ENCODE results near the gene DZIP3. TPM values are rescaled to one million over a fixed set of nuclear protein-coding genes. Genes with fewer than 3 reads are reported as not detected.

DZIP3 gene
- total RNA-seq, 1 experiment from 2014 or later = 25.3 TPM

DNA sequence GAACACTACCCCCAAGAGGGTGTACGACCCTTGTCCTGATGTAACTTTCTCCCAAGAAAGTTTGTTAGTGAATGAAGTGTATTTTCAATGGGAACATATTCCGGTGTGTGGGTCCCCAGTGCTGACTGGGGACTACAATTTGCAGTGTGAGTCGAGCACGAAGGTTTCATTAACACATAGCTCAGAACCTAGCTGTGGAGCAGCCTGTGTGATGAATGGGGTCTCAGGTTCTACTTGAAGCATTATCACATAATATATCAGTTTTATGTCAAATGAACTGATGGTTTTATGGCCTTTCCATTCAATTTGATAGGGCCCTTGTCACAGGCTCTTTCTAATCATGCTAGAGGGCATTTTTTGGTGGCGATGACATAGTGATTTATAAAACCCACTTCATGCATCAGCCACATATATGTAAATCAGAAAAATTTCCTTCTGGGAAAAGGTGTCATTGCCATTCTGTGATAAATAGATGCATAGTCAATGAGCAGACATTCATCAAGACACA lies 123.5 kb downstream of the DZIP3 start (continued):
- TF ChIP-seq, protein P1, sequence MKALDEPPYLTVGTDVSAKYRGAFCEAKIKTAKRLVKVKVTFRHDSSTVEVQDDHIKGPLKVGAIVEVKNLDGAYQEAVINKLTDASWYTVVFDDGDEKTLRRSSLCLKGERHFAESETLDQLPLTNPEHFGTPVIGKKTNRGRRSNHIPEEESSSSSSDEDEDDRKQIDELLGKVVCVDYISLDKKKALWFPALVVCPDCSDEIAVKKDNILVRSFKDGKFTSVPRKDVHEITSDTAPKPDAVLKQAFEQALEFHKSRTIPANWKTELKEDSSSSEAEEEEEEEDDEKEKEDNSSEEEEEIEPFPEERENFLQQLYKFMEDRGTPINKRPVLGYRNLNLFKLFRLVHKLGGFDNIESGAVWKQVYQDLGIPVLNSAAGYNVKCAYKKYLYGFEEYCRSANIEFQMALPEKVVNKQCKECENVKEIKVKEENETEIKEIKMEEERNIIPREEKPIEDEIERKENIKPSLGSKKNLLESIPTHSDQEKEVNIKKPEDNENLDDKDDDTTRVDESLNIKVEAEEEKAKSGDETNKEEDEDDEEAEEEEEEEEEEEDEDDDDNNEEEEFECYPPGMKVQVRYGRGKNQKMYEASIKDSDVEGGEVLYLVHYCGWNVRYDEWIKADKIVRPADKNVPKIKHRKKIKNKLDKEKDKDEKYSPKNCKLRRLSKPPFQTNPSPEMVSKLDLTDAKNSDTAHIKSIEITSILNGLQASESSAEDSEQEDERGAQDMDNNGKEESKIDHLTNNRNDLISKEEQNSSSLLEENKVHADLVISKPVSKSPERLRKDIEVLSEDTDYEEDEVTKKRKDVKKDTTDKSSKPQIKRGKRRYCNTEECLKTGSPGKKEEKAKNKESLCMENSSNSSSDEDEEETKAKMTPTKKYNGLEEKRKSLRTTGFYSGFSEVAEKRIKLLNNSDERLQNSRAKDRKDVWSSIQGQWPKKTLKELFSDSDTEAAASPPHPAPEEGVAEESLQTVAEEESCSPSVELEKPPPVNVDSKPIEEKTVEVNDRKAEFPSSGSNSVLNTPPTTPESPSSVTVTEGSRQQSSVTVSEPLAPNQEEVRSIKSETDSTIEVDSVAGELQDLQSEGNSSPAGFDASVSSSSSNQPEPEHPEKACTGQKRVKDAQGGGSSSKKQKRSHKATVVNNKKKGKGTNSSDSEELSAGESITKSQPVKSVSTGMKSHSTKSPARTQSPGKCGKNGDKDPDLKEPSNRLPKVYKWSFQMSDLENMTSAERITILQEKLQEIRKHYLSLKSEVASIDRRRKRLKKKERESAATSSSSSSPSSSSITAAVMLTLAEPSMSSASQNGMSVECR (CRISPR knock-in tag; IDR thresholded peaks at IDR 0.05; ENCODE audit: borderline replicate concordance) = no peak
- TF ChIP-seq GRHL2 (CRISPR knock-in tag; IDR thresholded peaks at IDR 0.05; ENCODE audit: insufficient replicate concordance, severe bottlenecking) = no peak
- TF ChIP-seq ZNF396 (CRISPR knock-in tag; IDR thresholded peaks at IDR 0.05; ENCODE audit: borderline replicate concordance) = no peak

DNA sequence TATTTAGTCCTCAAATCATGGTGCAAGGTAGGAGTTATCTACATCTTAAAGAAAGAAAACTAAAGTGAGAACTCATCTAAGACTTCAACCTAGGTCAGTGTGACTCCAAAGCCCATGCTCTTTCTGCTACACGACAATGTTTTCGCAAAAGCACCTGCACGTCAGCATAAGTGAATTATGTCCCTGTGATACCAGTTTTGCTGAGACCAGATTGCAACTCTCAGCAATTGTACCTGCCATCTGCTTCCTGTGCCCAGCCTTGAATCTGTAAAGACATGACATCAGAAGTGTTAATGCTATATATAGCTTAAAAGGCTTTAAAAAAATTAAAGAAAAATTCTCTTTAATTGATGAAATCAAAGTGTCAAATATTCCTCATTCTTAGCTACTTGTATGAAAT lies 124.3 kb downstream of the DZIP3 start:
- no peak for DNase-seq (ENCODE audit: low spot score)
- no peak for TF ChIP-seq OVOL2 (CRISPR knock-in tag; IDR thresholded peaks at IDR 0.05; ENCODE audit: borderline replicate concordance)
- TF ChIP-seq ESRRA (CRISPR knock-in tag; IDR thresholded peaks at IDR 0.05; ENCODE audit: borderline replicate concordance) = no peak
- no peak for TF ChIP-seq ZNF317 (CRISPR knock-in tag; IDR thresholded peaks at IDR 0.05; ENCODE audit: borderline replicate concordance, low read depth)
- TF ChIP-seq FOXP1 (CRISPR knock-in tag; IDR thresholded peaks at IDR 0.05; ENCODE audit: borderline replicate concordance) = no peak
- TF ChIP-seq TCF7 (CRISPR knock-in tag; IDR thresholded peaks at IDR 0.05; ENCODE audit: low read depth) = no peak
- TF ChIP-seq ATF1 (CRISPR knock-in tag; IDR thresholded peaks at IDR 0.05) = no peak
- TF ChIP-seq, protein P2, sequence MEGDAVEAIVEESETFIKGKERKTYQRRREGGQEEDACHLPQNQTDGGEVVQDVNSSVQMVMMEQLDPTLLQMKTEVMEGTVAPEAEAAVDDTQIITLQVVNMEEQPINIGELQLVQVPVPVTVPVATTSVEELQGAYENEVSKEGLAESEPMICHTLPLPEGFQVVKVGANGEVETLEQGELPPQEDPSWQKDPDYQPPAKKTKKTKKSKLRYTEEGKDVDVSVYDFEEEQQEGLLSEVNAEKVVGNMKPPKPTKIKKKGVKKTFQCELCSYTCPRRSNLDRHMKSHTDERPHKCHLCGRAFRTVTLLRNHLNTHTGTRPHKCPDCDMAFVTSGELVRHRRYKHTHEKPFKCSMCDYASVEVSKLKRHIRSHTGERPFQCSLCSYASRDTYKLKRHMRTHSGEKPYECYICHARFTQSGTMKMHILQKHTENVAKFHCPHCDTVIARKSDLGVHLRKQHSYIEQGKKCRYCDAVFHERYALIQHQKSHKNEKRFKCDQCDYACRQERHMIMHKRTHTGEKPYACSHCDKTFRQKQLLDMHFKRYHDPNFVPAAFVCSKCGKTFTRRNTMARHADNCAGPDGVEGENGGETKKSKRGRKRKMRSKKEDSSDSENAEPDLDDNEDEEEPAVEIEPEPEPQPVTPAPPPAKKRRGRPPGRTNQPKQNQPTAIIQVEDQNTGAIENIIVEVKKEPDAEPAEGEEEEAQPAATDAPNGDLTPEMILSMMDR (IDR thresholded peaks at IDR 0.05) = no peak
- TF ChIP-seq IRF2 (CRISPR knock-in tag; IDR thresholded peaks at IDR 0.05; ENCODE audit: borderline replicate concordance, low read depth) = no peak
- no peak for TF ChIP-seq NR1H2 (CRISPR knock-in tag; IDR thresholded peaks at IDR 0.05)
- TF ChIP-seq, protein P3, sequence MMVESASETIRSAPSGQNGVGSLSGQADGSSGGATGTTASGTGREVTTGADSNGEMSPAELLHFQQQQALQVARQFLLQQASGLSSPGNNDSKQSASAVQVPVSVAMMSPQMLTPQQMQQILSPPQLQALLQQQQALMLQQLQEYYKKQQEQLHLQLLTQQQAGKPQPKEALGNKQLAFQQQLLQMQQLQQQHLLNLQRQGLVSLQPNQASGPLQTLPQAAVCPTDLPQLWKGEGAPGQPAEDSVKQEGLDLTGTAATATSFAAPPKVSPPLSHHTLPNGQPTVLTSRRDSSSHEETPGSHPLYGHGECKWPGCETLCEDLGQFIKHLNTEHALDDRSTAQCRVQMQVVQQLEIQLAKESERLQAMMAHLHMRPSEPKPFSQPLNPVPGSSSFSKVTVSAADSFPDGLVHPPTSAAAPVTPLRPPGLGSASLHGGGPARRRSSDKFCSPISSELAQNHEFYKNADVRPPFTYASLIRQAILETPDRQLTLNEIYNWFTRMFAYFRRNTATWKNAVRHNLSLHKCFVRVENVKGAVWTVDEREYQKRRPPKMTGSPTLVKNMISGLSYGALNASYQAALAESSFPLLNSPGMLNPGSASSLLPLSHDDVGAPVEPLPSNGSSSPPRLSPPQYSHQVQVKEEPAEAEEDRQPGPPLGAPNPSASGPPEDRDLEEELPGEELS (CRISPR knock-in tag; IDR thresholded peaks at IDR 0.05) = no peak
- no peak for TF ChIP-seq NFATC4 (CRISPR knock-in tag; IDR thresholded peaks at IDR 0.05)
- TF ChIP-seq, protein P4, sequence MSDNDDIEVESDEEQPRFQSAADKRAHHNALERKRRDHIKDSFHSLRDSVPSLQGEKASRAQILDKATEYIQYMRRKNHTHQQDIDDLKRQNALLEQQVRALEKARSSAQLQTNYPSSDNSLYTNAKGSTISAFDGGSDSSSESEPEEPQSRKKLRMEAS (CRISPR knock-in tag; IDR thresholded peaks at IDR 0.05) = no peak
- TF ChIP-seq ZNF263 (CRISPR knock-in tag; IDR thresholded peaks at IDR 0.05; ENCODE audit: low read depth) = no peak
- H3K27ac Mint-ChIP-seq = no peak overlapping the region
- H3K4me3 Mint-ChIP-seq = no peak overlapping the region
- H3K27me3 Mint-ChIP-seq (ENCODE audit: low read depth) = no peaks in the 10 kb centered on the region
- H3K9me3 Mint-ChIP-seq = no peaks in the 10 kb centered on the region
- H3K4me1 Mint-ChIP-seq = no peaks in the 10 kb centered on the region
- CTCF ChIA-PET = no interaction called here
- POLR2A ChIA-PET = no interaction called here
- no peak for ATAC-seq
- H3K36me3 Mint-ChIP-seq = no peaks in the 10 kb centered on the region

All from WTC11 (cell line).